HepG2 (cell line): ENCODE data around the gene C18orf63. TPM values are rescaled to one million over a fixed set of nuclear protein-coding genes. Genes with fewer than 3 reads are reported as not detected.

Source experiments
- ATAC-seq: fragments of 200-7000 bp; cut with Tn5 transposase; 3 replicates; pipeline ENCODE4 v1.9.1; 2020; ENCODE audit warnings: mild to moderate bottlenecking, moderate library complexity
- BruUV-seq: library from RNA; stranded (reverse); fragments of 400-500 nt; replicated peaks from 2 replicates; lab custom pipeline; 2021; lab: Mats Ljungman, UMichigan
- CTCF ChIA-PET: fragments of 300-600 bp; formaldehyde crosslinking; extraction: SDS; loops from one replicate; lab custom pipeline; 2021; ENCODE audit warnings: low total read pairs, inconsistent platforms, low intra/inter-chr PET ratio; lab: Yijun Ruan, JAX
- POLR2A ChIA-PET: fragments of 350-600 bp; sonication (Branson Sonifier 250); formaldehyde crosslinking; loops from one replicate; lab custom pipeline; 2020; ENCODE audit warnings: antibody characterized with exemption, inconsistent platforms; lab: Yijun Ruan, JAX
- DNase-seq: peaks from one replicate; pipeline ENCODE4 v3.0.0-alpha.2; 2015; ENCODE audit warnings: low spot score
- FAIRE-seq: peaks from 3 replicates; lab custom pipeline; 2011; peaks lifted over from hg19 to GRCh38; lab: Jason Lieb, UNC
- H2AFZ ChIP-seq: one replicate; pipeline ENCODE4 v1.6.1; 2011; ENCODE audit warnings: low read length, inconsistent platforms
- H3K27ac ChIP-seq: fragments of 300-600 bp; 3 replicates; pipeline ENCODE4 v1.8.0; 2011; ENCODE audit warnings: mixed run types, mild to moderate bottlenecking, mixed read lengths, low read length, inconsistent platforms; ENCODE audit not compliant: insufficient read depth; ENCODE audit errors: extremely low read length
- H3K27me3 ChIP-seq, 2 experiments: fragments of 200-600 bp in 1 of 2; 2 replicates in 1 of 2; 3 replicates in 1 of 2; pipeline versions ENCODE4 v1.6.0 to v1.8.0; 2011; ENCODE audit warnings: low read length in 2 of 2, mild to moderate bottlenecking in 2 of 2, moderate library complexity in 2 of 2, inconsistent platforms in 1 of 2; ENCODE audit not compliant: insufficient read depth in 2 of 2, control insufficient read depth in 1 of 2
- H3K36me3 ChIP-seq, 2 experiments: fragments of 200-600 bp in 1 of 2; replicated peaks in 1 of 2; 2 replicates in 1 of 2; 3 replicates in 1 of 2; pipeline versions ENCODE4 v1.5.1 to v1.8.0; 2011; ENCODE audit warnings: low read length in 2 of 2, inconsistent platforms in 1 of 2; ENCODE audit not compliant: insufficient read depth in 2 of 2, control insufficient read depth in 1 of 2
- H3K4me1 ChIP-seq: 2 replicates; pipeline ENCODE4 v1.5.1; 2012; ENCODE audit warnings: low read length, inconsistent platforms; ENCODE audit not compliant: insufficient read depth
- H3K4me2 ChIP-seq: 2 replicates; pipeline ENCODE4 v1.6.0; 2011; ENCODE audit warnings: low read depth, low read length, inconsistent platforms
- H3K4me3 ChIP-seq, 3 experiments: fragments of 200-600 bp in 1 of 3; sonication (generic), shearing (Covaris generic) in 1 of 3; replicated peaks in 1 of 3; 2 replicates each; pipeline ENCODE4 v1.5.1; 2011 to 2016; ENCODE audit warnings: low read length in 3 of 3, inconsistent platforms in 2 of 3, low read depth in 2 of 3, mild to moderate bottlenecking in 2 of 3, control low read depth in 1 of 3, mixed read lengths in 1 of 3; ENCODE audit not compliant: insufficient read depth in 1 of 3
- H3K79me2 ChIP-seq: one replicate; pipeline ENCODE4 v1.6.1; 2011; ENCODE audit warnings: low read length, inconsistent platforms; ENCODE audit not compliant: insufficient read depth
- H3K9ac ChIP-seq: 2 replicates; pipeline ENCODE4 v1.6.0; 2011; ENCODE audit warnings: mild to moderate bottlenecking, low read depth, low read length, inconsistent platforms; ENCODE audit not compliant: insufficient read depth
- H3K9me3 ChIP-seq: 2 replicates; pipeline ENCODE4 v1.5.1; 2012; ENCODE audit warnings: mild to moderate bottlenecking, low read length
- H4K20me1 ChIP-seq: 2 replicates; pipeline ENCODE4 v1.6.0; 2011; ENCODE audit warnings: inconsistent platforms, mild to moderate bottlenecking, low read length, moderate library complexity; ENCODE audit not compliant: insufficient read depth
- ARHGAP35 ChIP-seq: sonication (generic); formaldehyde crosslinking; IDR thresholded peaks from 2 replicates; pipeline ENCODE4 v1.9.0; 2022; ENCODE audit warnings: mild to moderate bottlenecking, inconsistent platforms, moderate library complexity, missing genetic modification reagents, borderline replicate concordance
- NFKBIZ ChIP-seq: IDR thresholded peaks from 2 replicates; pipeline ENCODE4 v1.6.1; 2018; ENCODE audit warnings: missing genetic modification reagents, missing compliant biosample characterization
- PTBP1 ChIP-seq: fragments of 200-400 bp; formaldehyde crosslinking; IDR thresholded peaks from 2 replicates; pipeline ENCODE4 v1.6.1; 2018; ENCODE audit warnings: low read length, low read depth; ENCODE audit not compliant: poor library complexity, severe bottlenecking
- ZBED4 ChIP-seq: sonication (generic); formaldehyde crosslinking; IDR thresholded peaks from 2 replicates; pipeline ENCODE4 v1.4.0; 2020; ENCODE audit warnings: missing genetic modification reagents, borderline replicate concordance
- ZBTB46 ChIP-seq: sonication (generic); formaldehyde crosslinking; IDR thresholded peaks from 2 replicates; pipeline ENCODE4 v1.4.0; 2020; ENCODE audit warnings: mild to moderate bottlenecking, missing genetic modification reagents, borderline replicate concordance
- ZNF660 ChIP-seq: sonication (generic); formaldehyde crosslinking; IDR thresholded peaks from 2 replicates; pipeline ENCODE4 v1.5.1; 2020; ENCODE audit warnings: mild to moderate bottlenecking, low read depth, missing genetic modification reagents, borderline replicate concordance
- WGBS: methylation state at CpG from one replicate; pipeline ENCODE4 v1.1.6; 2017; ENCODE audit warnings: low lambda C conversion rate; 5-methylcytosine and 5-hydroxymethylcytosine counted together
- in situ Hi-C: cut with HindIII; loops from 2 replicates; pipeline ENCODE4 v1.10.0; 2017; ENCODE audit warnings: low pct_unique_long_range_greater_than_20kb; ENCODE audit not compliant: extremely low pct_ligation_motif_present
- intact Hi-C: fragments of 100-400 bp; cut with micrococcal nuclease; formaldehyde crosslinking; loops from one replicate; pipeline ENCODE4 v1.10.0; 2022; ENCODE audit not compliant: unreplicated experiment
- polyA plus RNA-seq, 8 experiments: library from polyadenylated mRNA; depleted of rRNA in 3 of 8; stranded (reverse) in 7 of 8; unstranded in 1 of 8; fragments of >200 nt; fragmentation: Illumina TruSeq in 4 of 8; extraction: Trizol in 4 of 8; gene quantifications; 2 replicates each; pipeline versions ENCODE4 v1.2.1 to v1.2.3, GENCODE V29; 2011 to 2016; ENCODE audit warnings: low read depth in 4 of 8, missing spikeins in 1 of 8, mixed read lengths in 1 of 8; ENCODE audit not compliant: insufficient read depth in 1 of 8
- total RNA-seq, 5 experiments: library from RNA; depleted of rRNA; stranded (reverse); fragments of >200 nt; fragmentation: Illumina TruSeq; extraction: Trizol; gene quantifications; 2 replicates each; pipeline ENCODE4 v1.2.3, GENCODE V29; 2016; ENCODE audit warnings: low read depth in 1 of 5
- TF ChIP-seq, protein P1 (sequence below): sonication (generic); formaldehyde crosslinking; IDR thresholded peaks from 2 replicates; pipeline ENCODE4 v1.8.0; 2022; ENCODE audit warnings: mild to moderate bottlenecking, missing genetic modification reagents, borderline replicate concordance

The C18orf63 gene
- total and polyA plus RNA-seq, 2 of the 13 experiments (the other 11 are each of a cell fraction or from before 2014, with no cell fraction given), result 0.01 TPM; not detected in 1

- Histone ChIP-seq H2AFZ (no peak overlapping the region), H3K4me2 (no peak overlapping the region), H3K27ac (no peak overlapping the region), H3K36me3 (no peaks in the 10 kb centered on the region), H3K4me1 (no peaks in the 10 kb centered on the region), H3K79me2 (no peaks in the 10 kb centered on the region), H3K9me3 (no peaks in the 10 kb centered on the region), H3K4me3 (no peak overlapping the region), H3K27me3 (peaks cover 2 to 29% of the 10 kb centered on the region in 2 experiments; a peak in 4 of 5 replicates), H3K9ac (no peak overlapping the region), H4K20me1 (no peaks in the 10 kb centered on the region)
- no peak for ATAC-seq
- no peak for DNase-seq
- intact Hi-C loops (no loop called here), in situ Hi-C loops (no loop called here)
- 44% methylated on average over 9 of the region's 17 CpGs for WGBS
- POLR2A ChIA-PET, result no interaction called here
- CTCF ChIA-PET, result no interaction called here
- BruUV-seq, result no TSS peak
- no peak for TF ChIP-seq ZBTB46 (CRISPR knock-in tag)
- TF ChIP-seq ZNF660, result no peak
- no peak for TF ChIP-seq PTBP1
- no peak for TF ChIP-seq ARHGAP35 (CRISPR knock-in tag)
- FAIRE-seq, result no peak
Observed at GRCh38 chr18:74381621-74382295, 66.1 kb downstream of the C18orf63 start.

DNA sequence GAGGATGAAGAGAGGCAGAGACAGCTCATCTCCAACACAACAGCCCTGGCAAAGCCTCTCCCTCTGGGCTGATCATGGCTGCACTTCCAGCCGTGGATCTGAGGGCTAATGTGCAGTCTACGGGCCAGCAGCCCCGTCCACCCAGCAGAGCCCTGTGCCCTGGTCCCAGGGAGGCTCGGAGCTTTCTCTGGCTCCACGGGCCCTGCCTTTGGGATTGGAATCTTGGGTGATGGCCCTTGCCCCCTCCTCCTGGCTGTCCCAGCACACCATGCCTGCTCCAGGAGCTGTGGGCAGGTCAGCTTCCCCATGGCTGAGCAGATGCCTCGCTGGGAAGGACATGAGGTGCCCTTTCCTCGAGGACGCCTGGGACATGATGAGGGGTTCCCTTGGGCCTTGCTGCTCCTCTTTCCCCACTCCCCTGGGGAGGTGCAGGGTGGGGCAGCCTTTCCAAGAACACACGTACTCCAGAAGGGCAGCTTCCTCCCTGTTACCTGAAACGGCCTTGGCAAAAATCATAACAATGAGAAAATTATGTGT, 66.9 kb downstream of the C18orf63 start:
- POLR2A ChIA-PET, result no interaction called here
- intact Hi-C loops (no loop called here), in situ Hi-C loops (no loop called here)
- Histone ChIP-seq H3K9me3 (no peaks in the 10 kb centered on the region), H3K79me2 (no peaks in the 10 kb centered on the region), H3K9ac (no peak overlapping the region), H4K20me1 (no peaks in the 10 kb centered on the region), H3K27me3 (peaks cover 2 to 29% of the 10 kb centered on the region in 2 experiments; a peak in 4 of 5 replicates), H3K4me1 (no peaks in the 10 kb centered on the region), H2AFZ (no peak overlapping the region), H3K4me3 (no peak overlapping the region), H3K4me2 (no peak overlapping the region), H3K27ac (no peak overlapping the region), H3K36me3 (no peaks in the 10 kb centered on the region)
- no TSS peak for BruUV-seq
- no peak for DNase-seq
- CTCF ChIA-PET, result no interaction called here
- FAIRE-seq, result no peak
- ATAC-seq, result no peak
- WGBS, result 17% methylated on average over 6 of the region's 10 CpGs
- TF ChIP-seq, protein P1, sequence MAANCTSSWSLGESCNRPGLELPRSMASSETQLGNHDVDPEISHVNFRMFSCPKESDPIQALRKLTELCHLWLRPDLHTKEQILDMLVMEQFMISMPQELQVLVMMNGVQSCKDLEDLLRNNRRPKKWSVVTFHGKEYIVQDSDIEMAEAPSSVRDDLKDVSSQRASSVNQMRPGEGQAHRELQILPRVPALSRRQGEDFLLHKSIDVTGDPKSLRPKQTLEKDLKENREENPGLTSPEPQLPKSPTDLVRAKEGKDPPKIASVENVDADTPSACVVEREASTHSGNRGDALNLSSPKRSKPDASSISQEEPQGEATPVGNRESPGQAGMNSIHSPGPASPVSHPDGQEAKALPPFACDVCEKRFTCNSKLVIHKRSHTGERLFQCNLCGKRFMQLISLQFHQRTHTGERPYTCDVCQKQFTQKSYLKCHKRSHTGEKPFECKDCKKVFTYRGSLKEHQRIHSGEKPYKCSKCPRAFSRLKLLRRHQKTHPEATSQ (CRISPR knock-in tag), result no peak
- TF ChIP-seq ZBED4 (CRISPR knock-in tag), result no peak
- TF ChIP-seq NFKBIZ (CRISPR knock-in tag), result no peak
